ENCODE data around the gene TTC7B. TPM values are rescaled to one million over a fixed set of nuclear protein-coding genes. Genes with fewer than 3 reads are reported as not detected.
"Not testable (repeated sequence)": the region's sequence is repeated elsewhere in the genome, so short reads cannot be mapped to it uniquely, and the experiment has no call there.

Gene TTC7B
- total and polyA plus RNA-seq, 10 of the 15 experiments (the other 5 are each of a cell fraction or from before 2014, with no cell fraction given) = under 0.01 to 1.1 (median 0.26) TPM; not detected in 2

- TF ChIP-seq NFYB (IDR thresholded peaks at IDR 0.05; ENCODE audit: insufficient read depth, low read depth, low read length) (peak; percentile 77), PRDM15 (CRISPR knock-in tag; IDR thresholded peaks at IDR 0.05) (no peak), FOXK2 (IDR thresholded peaks at IDR 0.05) (no peak), FOXM1 (IDR thresholded peaks at IDR 0.05; ENCODE audit: low read depth, low read length) (no peak), IRF4 (IDR thresholded peaks at IDR 0.05; ENCODE audit: low read depth, low read length) (no peak), ATF2 (IDR thresholded peaks at IDR 0.05; ENCODE audit: low read length) (peak; percentile 95), TCF12 (IDR thresholded peaks at IDR 0.05; ENCODE audit: low read depth, low read length) (no peak), WRNIP1 (IDR thresholded peaks at IDR 0.05; ENCODE audit: borderline replicate concordance, low read depth, low read length) (no peak), NBN (IDR thresholded peaks at IDR 0.05) (no peak), STAT1 (conservative IDR thresholded peaks at IDR 0.05) (no peak), RELA (IDR thresholded peaks at IDR 0.05; ENCODE audit: borderline replicate concordance, partially characterized antibody) (no peak), NFIC (IDR thresholded peaks at IDR 0.05; ENCODE audit: low read depth, low read length) (no peak), JUNB (IDR thresholded peaks at IDR 0.05) (no peak), HDAC6 (IDR thresholded peaks at IDR 0.05; ENCODE audit: unreplicated experiment) (no peak), USF1 (IDR thresholded peaks at IDR 0.05; ENCODE audit: borderline replicate concordance, extremely low read length, insufficient read depth, low read depth, low read length) (no peak), MLLT1 (IDR thresholded peaks at IDR 0.05) (no peak)
Observed at GRCh38 chr14:90827919-90828610, 11.8 kb upstream of the TTC7B start (continued).

GRCh38 chr14:90823542-90823941 is 7.3 kb upstream of the TTC7B start:
- POLR2A ChIA-PET; RAD21 ChIA-PET (ENCODE audit: unreplicated experiment); intact Hi-C loops (cut with micrococcal nuclease; ENCODE audit: unreplicated experiment); H3K4me1 ChIP-seq (ENCODE audit: control insufficient read depth, insufficient read depth, low read length); DNase-seq (ENCODE audit: low read depth, low spot score); H2AFZ ChIP-seq (ENCODE audit: control insufficient read depth, low read depth, low read length); H3K27me3 ChIP-seq (replicated peaks in 1 of 2; ENCODE audit: control insufficient read depth in 2 of 2, insufficient read depth in 2 of 2, low read length in 1 of 2); H4K20me1 ChIP-seq (ENCODE audit: control insufficient read depth, insufficient read depth); SMC1A ChIA-PET (ENCODE audit: uncharacterized antibody, unreplicated experiment); H3K79me2 ChIP-seq (ENCODE audit: control insufficient read depth, insufficient read depth, low read length); H3K4me2 ChIP-seq (ENCODE audit: control insufficient read depth, insufficient read depth); BruUV-seq (replicated peaks); FAIRE-seq; in situ Hi-C loops (cut with MboI); CTCF ChIA-PET; ATAC-seq; H3K4me3 ChIP-seq; H3K27ac ChIP-seq (ENCODE audit: control insufficient read depth, insufficient read depth); H3K9ac ChIP-seq (ENCODE audit: control insufficient read depth, insufficient read depth, low read length); H3K36me3 ChIP-seq (ENCODE audit: control insufficient read depth in 2 of 2, insufficient read depth in 2 of 2, low read length in 1 of 2); H3K9me3 ChIP-seq (replicated peaks; ENCODE audit: control insufficient read depth, insufficient read depth, low read length): not testable (repeated sequence)
- WGBS (ENCODE audit: insufficient coverage, insufficient replicate concordance, low lambda C conversion rate, missing lambda C conversion rate) = 38% methylated on average over 4 of the region's 4 CpGs
